HG03439 (cell line): ENCODE measurements around the gene SUSD4.

Experiments used
- ATAC-seq: cut with Tn5 transposase; IDR thresholded peaks from one replicate; pipeline ENCODE4 v1.9.1; 2021; ENCODE audit warnings: mild to moderate bottlenecking, moderate library complexity; ENCODE audit not compliant: unreplicated experiment

SUSD4 gene

GRCh38 chr1:223233410-223234169 is 130.4 kb downstream of the SUSD4 start:
- no peak for ATAC-seq

GRCh38 chr1:223233019-223233409 is 131.0 kb downstream of the SUSD4 start:
- no peak for ATAC-seq

- no peak for ATAC-seq
These were observed 132.4 kb downstream of the SUSD4 start for GRCh38 chr1:223231581-223231980.

- no peak for ATAC-seq
These were observed 132.9 kb downstream of the SUSD4 start for GRCh38 chr1:223231011-223231572.

GRCh38 chr1:223230161-223230881 is 133.7 kb downstream of the SUSD4 start:
- ATAC-seq, result no peak

- ATAC-seq, result no peak
These were observed 134.2 kb downstream of the SUSD4 start for GRCh38 chr1:223229756-223230155.

- no peak for ATAC-seq
These were observed 134.9 kb downstream of the SUSD4 start for GRCh38 chr1:223228931-223229528.

- ATAC-seq, result no peak
These were observed 135.8 kb downstream of the SUSD4 start for GRCh38 chr1:223228201-223228600.

- no peak for ATAC-seq
These were observed 136.3 kb downstream of the SUSD4 start for GRCh38 chr1:223227486-223228196.

GRCh38 chr1:223227031-223227430 is 136.9 kb downstream of the SUSD4 start:
- ATAC-seq, result no peak

GRCh38 chr1:223226271-223226670 is 137.7 kb downstream of the SUSD4 start:
- no peak for ATAC-seq

- ATAC-seq, result no peak
These were observed 138.5 kb downstream of the SUSD4 start for GRCh38 chr1:223225481-223225880.

GRCh38 chr1:223225061-223225460 is 138.9 kb downstream of the SUSD4 start:
- ATAC-seq, result no peak

GRCh38 chr1:223224465-223224864 is 139.5 kb downstream of the SUSD4 start:
- ATAC-seq, result no peak

- ATAC-seq, result no peak
These were observed 140.6 kb downstream of the SUSD4 start for GRCh38 chr1:223223091-223223995.

- ATAC-seq, result no peak
These were observed 141.6 kb downstream of the SUSD4 start for GRCh38 chr1:223222377-223222776.

GRCh38 chr1:223221686-223222085 is 142.3 kb downstream of the SUSD4 start:
- no peak for ATAC-seq

GRCh38 chr1:223219846-223220610 is 143.9 kb downstream of the SUSD4 start:
- no peak for ATAC-seq

GRCh38 chr1:223219318-223219635 is 144.7 kb downstream of the SUSD4 start:
- ATAC-seq, result no peak
